AG10803 (cell line): ENCODE data around the gene SPACA4.

ENCODE experiments used
- DNase-seq: peaks from one replicate; pipeline ENCODE4 v3.0.0; 2010; ENCODE audit warnings: low read depth
- H3K4me3 ChIP-seq: 2 replicates; pipeline ENCODE4 v1.5.1; 2011; ENCODE audit warnings: mild to moderate bottlenecking, low read length, control low read depth
- CTCF ChIP-seq: conservative IDR thresholded peaks from 2 replicates; pipeline ENCODE4 v1.5.1; 2011; ENCODE audit warnings: mild to moderate bottlenecking, low read length, control low read depth, inconsistent platforms

Gene SPACA4

GRCh38 chr19:48633148-48634035 is 26.9 kb downstream of the SPACA4 start:
- no peak for TF ChIP-seq CTCF
- peak overlapping the region; percentile 56; the same call in 1 of the 2 replicates for H3K4me3 ChIP-seq
- DNase-seq, result no peak

GRCh38 chr19:48634036-48634342 is 27.4 kb downstream of the SPACA4 start:
- H3K4me3 ChIP-seq, result peak overlapping the region; percentile 56
- no peak for TF ChIP-seq CTCF
- no peak for DNase-seq

- DNase-seq, result peak; percentile 95
- H3K4me3 ChIP-seq, result peak overlapping the region; percentile 64
- TF ChIP-seq CTCF, result no peak
Measured at GRCh38 chr19:48634424-48635262, 28.1 kb downstream of the SPACA4 start.

- H3K4me3 ChIP-seq, result peak overlapping the region; percentile 64
- no peak for TF ChIP-seq CTCF
- DNase-seq, result no peak
Measured at GRCh38 chr19:48635263-48635965, 28.9 kb downstream of the SPACA4 start.

- DNase-seq, result no peak
- peak overlapping the region; percentile 64 for H3K4me3 ChIP-seq
- TF ChIP-seq CTCF, result no peak
Measured at GRCh38 chr19:48635966-48636858, 29.7 kb downstream of the SPACA4 start.

DNA sequence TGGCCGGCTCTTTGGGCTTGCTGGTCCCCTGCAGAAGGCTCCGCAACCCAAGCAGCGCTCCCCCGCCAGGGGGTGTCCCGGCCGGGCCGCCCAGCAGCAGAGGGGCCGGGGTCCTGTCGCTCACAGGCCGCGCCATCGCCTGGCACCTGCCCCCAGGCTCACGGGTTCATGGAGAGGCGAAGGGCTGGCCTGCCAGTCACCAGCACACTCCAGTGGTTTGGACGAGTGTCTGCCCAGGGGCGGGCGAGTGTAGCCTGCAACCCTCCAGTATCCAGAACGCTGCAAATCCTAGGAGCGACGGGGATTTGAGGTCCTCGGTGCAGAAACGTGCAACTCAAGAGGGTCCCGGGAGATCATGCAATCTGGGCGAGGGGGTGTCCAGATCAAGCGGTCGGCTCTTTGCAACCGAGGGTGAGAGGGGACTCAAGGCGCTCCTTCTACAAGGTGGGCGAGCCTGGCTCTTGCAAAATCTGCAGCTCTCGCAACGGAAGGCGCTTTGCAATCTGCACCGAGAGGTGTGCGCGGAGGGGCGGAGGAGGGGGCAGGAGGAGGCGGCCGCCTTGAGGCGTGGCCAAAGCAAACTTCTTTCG is 30.4 kb downstream of the SPACA4 start, which contains the start of gene DBP:
Gene DBP, minus strand, starts transcription at position 521 of the 590 bp plus-strand sequence. Its CDS starts 385 bp downstream, at position 136.
- peak; percentile 24 for TF ChIP-seq CTCF
- H3K4me3 ChIP-seq, result peak within 1 kb of the TSS; percentile 72
- DNase-seq, result no peak
